Activated CD4-positive, alpha-beta T cell treated with anti-CD3 and anti-CD28 coated beads, Interleukin-2, amount 50 U/mL, for 24 hours (primary cell): ENCODE measurements around the gene TFRC.
"Not testable (repeated sequence)": the region's sequence is repeated elsewhere in the genome, so short reads cannot be mapped to it uniquely, and the experiment has no call there.

Experiments used
- DNase-seq, 2 donors: peaks; one replicate each; pipeline ENCODE4 v3.0.0-alpha.2; 2020; ENCODE audit warnings: low read depth in 1 of 2, low spot score in 1 of 2

Gene TFRC

GRCh38 chr3:196081834-196082618, at the start of gene TFRC:
Gene TFRC (minus strand): TSS chr3:196082090. CDS start chr3:196077099, 4,991 bp downstream.
- peak; percentile 92 to 93 for DNase-seq

DNA sequence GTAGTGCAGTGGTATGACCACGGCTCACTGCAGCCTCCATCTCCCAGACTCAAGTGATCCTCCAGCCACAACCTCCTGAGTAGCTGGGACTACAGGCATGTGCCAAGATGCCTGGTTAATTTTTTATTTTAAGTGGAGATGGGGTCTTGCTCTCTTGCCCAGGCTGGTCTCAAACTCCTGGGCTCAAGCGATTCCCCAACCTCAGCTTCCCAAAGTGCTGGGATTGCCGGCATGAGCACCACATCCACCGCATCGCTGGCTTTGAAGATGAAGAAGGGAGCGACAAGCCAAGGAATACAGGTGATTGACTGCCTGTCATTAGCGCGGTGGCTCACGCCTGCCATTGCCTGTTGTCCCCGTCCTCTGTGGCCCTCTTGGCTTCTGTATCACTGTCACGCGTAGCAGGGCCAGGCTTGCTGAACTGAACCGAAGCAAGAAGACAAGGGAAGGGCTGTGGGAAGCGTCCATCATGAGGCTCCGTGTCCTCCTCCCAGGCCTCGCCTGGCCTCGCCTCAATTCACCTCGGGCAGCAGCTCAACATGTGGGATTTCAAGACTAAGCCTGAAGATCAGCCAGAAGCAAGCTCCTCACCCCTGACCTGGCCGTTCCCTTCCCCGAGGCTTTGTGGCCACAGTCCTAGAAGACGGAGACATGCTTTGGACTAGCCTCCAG, 46.4 kb upstream of the TFRC start:
- no peak for DNase-seq

DNA sequence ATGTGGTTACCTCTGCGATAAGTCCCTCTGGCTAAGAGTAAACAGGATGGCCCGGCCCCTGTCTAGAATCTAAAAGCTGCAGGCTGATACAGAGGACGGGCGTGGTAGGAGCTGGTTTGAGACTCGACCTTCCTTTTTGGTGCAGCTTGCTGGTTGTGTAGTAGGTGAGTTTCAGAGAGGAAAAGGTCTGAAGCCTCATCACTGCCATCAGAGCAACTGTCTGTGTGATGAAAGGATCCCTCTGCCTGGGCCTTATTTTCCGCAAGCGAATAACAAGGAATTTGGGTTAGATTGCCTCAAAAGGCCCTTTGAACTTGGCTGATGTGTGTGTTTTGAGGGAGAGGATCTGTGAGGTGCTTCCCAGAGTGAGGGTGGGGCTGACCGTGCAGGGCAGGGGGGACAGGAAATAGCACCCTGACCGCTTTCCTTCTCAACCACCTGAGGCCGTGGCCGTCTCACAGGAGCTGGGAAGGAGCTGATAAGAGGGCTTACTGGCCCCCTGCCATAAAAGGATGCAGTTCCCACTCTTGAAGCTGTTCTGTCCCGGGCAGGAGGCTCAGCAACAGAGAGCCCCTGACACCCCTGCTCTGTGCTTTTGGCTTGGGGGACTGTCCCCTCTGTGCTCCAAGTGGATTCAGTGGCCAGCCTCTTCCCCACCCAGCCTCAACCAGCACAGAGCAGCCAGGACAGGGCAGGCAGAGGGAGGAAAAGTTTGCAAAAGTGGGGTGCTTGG, 45.6 kb upstream of the TFRC start:
- DNase-seq: no peak

- DNase-seq: no peak
Observed at GRCh38 chr3:196124608-196125007, 42.7 kb upstream of the TFRC start.

GRCh38 chr3:196122688-196123046, 40.8 kb upstream of the TFRC start:
- DNase-seq: no peak

DNA sequence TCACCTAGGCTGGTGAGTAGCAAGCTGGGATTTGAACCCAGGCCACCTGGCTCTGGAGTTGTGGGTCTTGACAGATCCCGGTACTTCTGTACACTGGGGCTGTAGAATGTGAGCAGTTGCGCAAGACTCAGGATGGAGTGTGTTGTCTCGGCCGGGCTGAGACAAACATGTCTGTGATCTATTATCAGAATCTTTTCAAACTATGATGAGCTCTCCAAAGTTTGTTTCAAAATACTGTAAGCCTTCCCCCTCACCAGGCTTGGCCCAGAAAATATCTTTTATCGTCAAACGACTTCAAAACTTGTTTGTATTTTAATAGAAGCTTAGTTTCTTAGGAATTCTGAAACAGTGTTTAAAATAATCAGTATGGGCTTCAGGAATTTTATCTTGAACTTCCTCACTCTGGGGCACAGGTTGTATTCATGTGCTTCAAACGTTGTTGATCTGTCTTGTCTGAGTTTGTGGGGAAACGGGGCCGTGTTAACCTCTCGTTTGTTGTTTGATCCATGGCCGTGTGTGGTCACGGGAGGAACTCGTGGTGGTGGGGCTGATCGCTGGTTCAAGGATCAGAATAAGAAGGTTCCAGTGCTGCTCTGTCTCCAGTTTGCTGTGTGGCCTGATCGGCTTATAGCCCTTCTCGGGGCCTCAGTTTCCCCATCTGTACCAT, 40.3 kb upstream of the TFRC start:
- no peak for DNase-seq

DNA sequence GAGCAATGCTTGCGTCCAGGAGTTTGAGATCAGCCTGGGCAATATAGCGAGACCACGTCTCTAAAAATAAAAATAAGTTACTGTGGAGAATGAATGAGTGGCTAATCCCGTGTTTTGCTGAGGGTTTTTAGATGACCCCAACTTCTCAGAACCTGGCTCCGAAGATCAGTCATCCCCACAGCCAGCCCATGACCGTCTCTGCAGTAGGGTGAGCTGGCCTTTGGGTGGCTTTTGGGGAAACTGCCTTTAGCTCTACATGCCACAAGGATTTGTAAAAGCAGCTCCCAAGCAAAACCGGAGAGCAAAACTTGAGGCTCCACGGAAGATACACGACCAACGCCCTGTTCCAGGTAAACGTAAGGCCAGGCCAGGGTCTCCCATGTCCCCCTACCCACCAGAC, 39.2 kb upstream of the TFRC start:
- DNase-seq: no peak

DNA sequence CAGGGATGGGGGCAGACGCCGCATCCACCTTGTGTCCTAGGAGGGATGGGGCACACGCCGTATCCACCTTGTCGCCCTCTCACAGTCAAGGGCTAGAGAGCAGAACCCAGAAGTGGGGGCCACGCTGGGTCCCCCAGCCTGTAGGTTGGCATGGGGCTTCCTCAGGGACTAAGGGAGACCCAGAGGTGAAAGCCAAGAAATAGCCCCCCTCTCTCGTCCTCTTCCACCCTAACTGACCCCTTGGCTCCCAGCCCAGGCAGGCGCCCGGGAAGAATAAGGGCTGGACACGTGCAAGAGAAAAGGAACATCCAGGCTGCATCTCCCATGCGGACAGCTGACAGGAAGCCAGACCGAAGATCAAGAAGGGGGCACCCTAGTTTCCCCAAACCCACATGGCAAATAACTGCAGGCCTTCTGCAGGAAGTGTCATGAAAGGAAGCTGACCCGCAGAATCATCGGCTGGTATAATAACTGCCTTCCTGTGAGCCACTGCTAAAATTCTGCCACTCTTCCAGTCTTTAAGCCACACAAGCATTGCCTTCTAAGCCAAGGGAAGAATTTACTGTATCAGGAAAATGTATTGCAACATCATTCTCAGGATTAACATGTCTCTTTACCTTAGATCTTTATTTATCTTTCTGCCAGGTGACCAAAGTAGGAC, 38.5 kb upstream of the TFRC start:
- DNase-seq: no peak

DNA sequence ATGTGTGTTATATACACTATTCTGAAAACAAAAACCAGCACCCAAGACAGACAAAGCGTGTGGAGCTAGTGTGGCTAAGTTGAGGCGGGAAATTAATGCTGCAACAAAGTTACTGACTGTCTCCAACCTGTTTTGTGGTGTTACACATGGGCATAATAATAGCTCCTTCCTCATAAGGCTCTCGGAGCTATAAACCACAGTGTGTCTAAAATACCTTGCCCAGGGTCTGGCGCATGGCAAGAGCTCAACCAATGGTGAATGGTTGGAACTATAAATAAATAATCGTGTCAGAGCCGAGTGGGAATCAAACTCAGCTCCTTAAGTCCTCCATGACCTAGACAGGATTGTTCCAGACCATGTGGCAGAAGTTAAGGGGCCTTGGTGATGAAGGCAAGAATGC, 35.9 kb upstream of the TFRC start:
- DNase-seq: no peak

DNA sequence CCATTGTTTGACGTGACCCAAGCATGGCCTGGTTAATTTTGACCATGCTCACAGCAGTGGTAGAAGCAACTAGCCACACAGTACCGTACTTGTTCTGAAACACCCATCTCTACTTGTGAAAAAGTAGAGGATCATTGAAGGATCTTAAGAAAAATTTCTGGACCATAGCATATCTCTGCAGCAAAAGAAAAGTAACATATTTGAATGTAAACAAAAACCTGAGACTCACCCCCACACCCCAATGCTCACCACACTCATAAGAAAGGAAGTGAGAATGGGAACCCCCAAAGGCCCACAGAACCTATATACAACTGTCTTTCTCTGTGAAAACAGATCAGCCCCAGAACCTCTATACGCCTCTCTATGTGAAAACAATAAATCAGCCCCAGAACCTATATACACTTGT, 33.8 kb upstream of the TFRC start:
- DNase-seq: no peak

- DNase-seq: peak in 1 of 2 donors; percentile 32
Observed at GRCh38 chr3:196111939-196112386, 30.1 kb upstream of the TFRC start.

DNA sequence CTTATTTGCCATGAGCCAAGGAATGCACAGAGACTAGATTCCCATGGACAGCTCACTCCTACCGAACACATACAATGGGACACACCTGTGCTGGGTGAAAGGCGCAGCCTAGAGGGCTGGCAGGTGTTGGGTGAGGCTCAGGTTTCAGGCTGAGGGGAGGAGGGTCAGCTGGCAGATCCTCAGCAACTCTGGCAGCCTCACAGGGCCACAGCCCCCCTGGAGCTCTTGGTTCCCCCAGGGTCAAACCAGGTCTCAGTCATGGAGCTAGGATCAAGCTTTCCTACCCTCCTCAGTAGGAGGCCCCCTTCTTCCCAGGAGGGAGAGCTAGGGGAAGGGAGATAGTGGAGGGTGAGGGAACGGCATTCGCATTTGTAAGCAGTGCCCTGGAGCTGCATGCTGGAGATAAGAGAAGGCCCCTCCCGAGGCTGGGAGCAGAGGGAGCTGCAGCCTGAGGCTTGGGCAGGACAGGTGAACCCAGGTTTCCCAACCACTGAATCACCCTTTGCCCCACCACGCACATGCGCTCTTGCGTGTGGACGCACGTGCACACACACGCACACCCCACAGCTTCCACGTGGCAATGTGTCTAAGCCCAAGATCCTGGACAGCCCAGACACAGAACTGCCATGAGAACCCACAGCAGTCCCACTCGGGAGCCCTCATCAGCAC, 26.3 kb upstream of the TFRC start:
- no peak for DNase-seq

- DNase-seq: not testable (repeated sequence)
Observed at GRCh38 chr3:196104707-196105106, 22.8 kb upstream of the TFRC start.

- not testable (repeated sequence) for DNase-seq
Observed at GRCh38 chr3:196098365-196098980, 16.6 kb upstream of the TFRC start.

DNA sequence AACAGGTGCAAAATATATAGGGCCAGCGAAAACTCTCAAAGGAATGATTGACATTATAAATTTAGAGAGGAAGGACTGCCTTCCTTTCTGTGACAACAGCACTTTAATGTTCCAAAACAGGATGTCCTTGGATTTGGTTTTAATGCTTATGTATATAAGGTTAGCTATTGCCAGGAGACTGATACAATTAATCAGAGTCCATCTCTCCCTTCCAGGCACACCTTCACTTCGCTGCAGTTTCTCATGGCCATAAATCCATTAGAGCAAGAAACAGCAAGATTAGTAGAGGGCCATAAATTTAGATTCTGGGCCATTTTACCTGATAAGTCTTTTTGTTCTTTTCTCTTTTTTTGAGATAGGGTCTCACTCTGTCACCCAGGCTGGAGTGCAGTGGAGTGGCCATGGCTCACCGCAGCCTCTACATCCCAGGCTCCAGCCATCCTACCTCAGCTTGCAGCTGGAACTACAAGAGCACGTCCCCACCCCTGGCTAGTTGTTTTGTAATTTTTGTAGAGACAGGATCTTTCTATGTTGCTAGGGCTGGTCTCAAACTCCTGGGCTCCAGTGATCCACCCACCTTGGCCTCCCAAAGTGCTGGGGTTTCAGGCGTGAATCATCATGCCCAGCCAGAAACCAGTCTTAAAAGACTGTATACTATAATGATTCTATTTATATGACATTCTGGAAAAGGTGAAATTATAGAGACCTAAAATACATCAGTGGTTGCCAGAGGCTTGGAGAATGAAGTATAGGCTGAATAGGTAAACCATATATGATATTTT, 15.7 kb upstream of the TFRC start:
- no peak for DNase-seq

- DNase-seq: no peak
Observed at GRCh38 chr3:196096382-196096953, 14.6 kb upstream of the TFRC start.

DNA sequence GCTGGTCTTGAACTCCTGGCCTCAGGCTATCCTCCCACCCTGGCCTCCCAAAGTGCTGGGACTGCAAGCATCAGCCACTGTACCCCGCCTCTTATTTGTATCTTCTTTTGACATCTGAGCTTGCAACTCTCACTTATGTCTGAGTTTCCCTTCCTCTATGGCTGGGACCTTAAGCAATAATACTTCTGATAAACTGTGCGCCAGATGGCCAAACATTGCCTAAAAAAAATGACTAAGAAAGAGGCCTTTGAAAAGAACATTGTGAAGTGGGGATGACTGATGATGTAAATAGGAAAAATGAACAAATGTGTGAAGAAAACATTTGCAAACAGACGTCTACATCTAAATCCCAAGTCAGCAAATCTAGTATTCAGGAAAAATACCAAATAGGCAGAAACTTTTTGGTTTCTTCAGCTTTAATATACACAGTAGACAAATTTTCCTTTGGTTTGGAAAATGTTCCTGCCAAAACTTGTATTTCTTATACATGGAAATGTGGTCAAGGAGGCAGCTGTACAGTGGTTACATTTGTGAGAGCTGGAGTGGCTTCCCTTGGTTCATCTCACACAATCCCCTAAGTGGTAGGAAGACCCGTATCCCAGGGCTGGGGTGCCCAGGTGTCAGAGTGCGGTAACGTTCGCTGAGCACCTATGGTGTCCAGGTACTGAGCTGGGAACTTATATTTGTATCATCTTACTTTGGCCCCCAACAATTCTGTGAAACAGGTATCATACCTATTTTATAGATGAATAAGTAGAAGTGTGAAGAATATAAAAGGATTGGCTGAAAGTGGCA, 11.6 kb upstream of the TFRC start:
- no peak for DNase-seq

DNA sequence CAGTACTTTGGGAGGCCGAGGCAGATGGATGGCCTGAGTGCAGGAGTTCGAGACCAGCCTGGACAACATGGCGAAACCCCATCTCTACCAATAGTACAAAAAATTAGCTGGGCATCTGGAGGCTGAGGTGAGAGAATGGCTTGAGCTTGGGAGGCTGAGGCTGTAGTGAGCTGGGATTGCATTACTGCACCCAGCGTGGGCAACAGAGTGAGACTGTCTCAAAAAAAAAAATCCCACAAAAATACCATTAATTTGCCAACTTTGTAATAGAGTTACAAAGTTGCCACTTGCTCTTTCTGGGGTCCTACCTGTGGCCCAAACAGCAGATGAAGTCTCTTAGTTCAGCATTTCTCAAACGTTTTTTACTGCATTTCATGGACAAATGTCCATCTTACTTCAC, 6.0 kb upstream of the TFRC start:
- DNase-seq: no peak
